Mesenteric fat pad (tissue), 1 donor: ENCODE data around the gene EFCAB11. TPM values are rescaled to one million over a fixed set of nuclear protein-coding genes. Genes with fewer than 3 reads are reported as not detected.
"Not testable (repeated sequence)": the region's sequence is repeated elsewhere in the genome, so short reads cannot be mapped to it uniquely, and the experiment has no call there.

ENCODE experiments used
- DNase-seq: peaks from one replicate; pipeline ENCODE4 v3.0.0-alpha.2; 2020; ENCODE audit warnings: low spot score
- total RNA-seq: library from RNA; stranded (reverse); fragmentation: NEBNext Ultra II Directional; extraction: Animal tissue kit (Norgen Biotek cat#: 25700); gene quantifications from one replicate; pipeline ENCODE4 v1.2.1, GENCODE V29; 2021
- donor health status: DM: yes; HTN: yes; CAD: no.

EFCAB11 gene
- total RNA-seq, 1 donor from 2014 or later = 6.1 TPM

- DNase-seq = not testable (repeated sequence)
Measured at GRCh38 chr14:89874091-89874490, 80.4 kb downstream of the EFCAB11 start.

DNA sequence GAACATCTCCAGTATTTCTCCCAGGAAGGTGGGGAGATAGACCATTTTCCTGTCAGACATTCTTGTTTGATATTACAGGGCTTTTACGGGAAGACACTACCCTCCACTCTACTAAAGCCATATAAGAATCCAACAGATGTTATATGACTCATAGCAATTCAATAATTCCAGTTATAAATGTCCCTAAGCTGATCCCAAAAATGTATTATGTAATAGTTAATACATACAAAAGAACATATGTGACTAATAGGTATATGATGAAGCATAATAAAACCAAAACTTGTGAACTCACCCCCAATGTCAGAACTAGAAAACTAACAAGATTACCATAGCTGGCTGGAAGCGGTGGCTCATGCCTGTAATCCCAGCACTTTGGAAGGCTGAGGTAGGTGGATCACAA lies 84.2 kb downstream of the EFCAB11 start:
- DNase-seq = no peak

- no peak for DNase-seq
Measured at GRCh38 chr14:89869606-89870005, 84.9 kb downstream of the EFCAB11 start.

- no peak for DNase-seq
Measured at GRCh38 chr14:89866458-89866857, 88.1 kb downstream of the EFCAB11 start.

GRCh38 chr14:89865153-89865552 lies 89.4 kb downstream of the EFCAB11 start:
- DNase-seq = no peak

- no peak for DNase-seq
Measured at GRCh38 chr14:89862856-89863255, 91.7 kb downstream of the EFCAB11 start.

DNA sequence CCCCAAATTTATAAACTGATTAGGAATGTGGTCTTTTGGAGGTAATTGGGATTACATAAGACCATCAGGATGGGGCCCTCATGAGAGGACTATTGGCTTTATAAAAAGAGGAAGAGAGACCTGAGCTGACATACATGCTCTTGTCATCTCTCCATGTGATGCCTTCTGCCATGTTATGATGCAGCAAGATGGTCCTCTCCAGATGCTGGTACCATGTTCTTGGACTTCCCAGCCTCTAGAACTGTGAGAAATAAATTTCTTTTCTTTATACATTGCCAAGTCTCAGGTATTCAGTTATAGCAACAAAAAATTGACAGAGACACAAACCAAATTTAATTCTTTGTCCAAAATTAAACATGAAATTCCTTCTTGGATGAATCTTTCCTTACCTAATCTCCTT lies 92.9 kb downstream of the EFCAB11 start:
- no peak for DNase-seq

DNA sequence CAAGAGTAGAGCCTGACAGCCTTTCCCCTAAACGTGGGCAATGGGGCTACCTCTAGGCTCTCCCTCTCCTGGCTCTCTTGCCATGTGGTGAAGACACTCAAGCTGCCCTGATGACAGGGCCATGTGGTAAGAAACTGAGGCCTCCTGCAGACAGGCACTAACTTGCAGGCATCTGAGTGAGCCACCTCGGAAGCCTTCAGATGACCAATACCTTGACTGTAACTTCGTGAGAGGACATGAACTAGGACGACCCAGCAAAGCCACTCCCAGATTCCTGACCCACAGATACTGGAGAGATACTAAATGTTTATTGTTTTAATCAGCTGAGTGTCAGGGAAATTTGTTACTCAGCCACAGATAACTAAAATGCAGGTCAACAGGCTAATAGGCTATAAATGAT lies 96.4 kb downstream of the EFCAB11 start:
- DNase-seq = no peak

- no peak for DNase-seq
Measured at GRCh38 chr14:89856871-89857345, 97.6 kb downstream of the EFCAB11 start.

- DNase-seq = no peak
Measured at GRCh38 chr14:89855961-89856656, 98.4 kb downstream of the EFCAB11 start.

- no peak for DNase-seq
Measured at GRCh38 chr14:89853936-89854693, 100.4 kb downstream of the EFCAB11 start.

- no peak for DNase-seq
Measured at GRCh38 chr14:89851106-89851505, 103.4 kb downstream of the EFCAB11 start.

GRCh38 chr14:89849931-89850330 lies 104.6 kb downstream of the EFCAB11 start:
- DNase-seq = no peak

DNA sequence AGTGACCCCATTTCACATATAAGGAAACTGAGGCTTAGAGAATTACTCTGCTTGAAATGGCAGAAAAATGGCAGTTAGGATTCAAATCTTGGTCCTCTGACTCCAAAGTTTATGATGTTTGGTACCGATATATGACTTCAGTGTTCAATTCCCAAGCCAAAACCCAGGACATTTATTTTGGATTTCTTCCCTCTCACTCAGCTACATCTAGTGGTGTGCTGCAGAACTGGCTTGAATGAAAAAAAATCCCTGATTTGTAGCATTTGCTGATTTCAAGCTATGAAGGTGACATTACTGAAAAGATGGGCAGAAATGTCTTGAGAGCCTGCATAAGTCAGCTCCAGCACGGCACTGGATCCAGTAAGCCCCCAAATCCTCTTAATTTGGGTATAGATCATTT lies 106.4 kb downstream of the EFCAB11 start:
- DNase-seq = no peak

DNA sequence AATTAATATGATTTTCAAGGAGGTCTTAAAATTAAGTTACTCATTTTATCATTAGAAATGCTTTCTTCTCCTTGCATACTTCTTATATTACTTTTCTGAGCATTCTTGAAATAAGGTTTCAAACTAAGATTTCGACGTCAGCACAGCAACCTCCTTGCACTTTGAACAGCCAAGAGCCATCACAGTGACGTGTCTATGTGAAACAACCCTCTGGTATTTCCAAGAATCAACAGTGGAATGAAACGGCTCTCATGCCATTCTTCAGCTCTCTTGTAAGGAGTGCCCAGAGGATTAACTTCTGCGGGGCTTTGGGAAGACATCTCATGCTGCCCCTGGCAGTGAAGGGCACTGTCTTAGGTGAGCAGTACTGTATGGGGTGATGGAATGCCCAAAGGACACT lies 109.2 kb downstream of the EFCAB11 start:
- no peak for DNase-seq

GRCh38 chr14:89844508-89844907 lies 110.0 kb downstream of the EFCAB11 start:
- DNase-seq = no peak

DNA sequence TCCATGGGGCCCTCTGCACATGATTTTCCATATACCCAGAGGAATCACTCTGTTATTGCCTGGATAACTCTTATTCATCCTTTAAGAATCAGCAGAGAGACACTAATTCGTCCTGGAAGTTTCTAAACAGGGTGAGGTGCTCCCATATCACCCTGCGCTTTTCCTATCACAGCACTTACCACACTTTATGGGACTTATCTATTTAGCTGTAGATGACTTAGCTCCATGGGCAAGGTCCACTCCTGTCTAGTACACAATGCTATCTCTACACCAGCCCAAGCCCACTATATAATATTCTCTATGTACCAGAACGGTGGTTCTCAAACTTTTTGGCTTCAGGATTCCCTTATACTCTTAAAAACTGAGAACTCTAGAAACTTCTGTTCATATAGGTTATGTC lies 111.7 kb downstream of the EFCAB11 start:
- no peak for DNase-seq

GRCh38 chr14:89841851-89842250 lies 112.7 kb downstream of the EFCAB11 start:
- DNase-seq = no peak

DNA sequence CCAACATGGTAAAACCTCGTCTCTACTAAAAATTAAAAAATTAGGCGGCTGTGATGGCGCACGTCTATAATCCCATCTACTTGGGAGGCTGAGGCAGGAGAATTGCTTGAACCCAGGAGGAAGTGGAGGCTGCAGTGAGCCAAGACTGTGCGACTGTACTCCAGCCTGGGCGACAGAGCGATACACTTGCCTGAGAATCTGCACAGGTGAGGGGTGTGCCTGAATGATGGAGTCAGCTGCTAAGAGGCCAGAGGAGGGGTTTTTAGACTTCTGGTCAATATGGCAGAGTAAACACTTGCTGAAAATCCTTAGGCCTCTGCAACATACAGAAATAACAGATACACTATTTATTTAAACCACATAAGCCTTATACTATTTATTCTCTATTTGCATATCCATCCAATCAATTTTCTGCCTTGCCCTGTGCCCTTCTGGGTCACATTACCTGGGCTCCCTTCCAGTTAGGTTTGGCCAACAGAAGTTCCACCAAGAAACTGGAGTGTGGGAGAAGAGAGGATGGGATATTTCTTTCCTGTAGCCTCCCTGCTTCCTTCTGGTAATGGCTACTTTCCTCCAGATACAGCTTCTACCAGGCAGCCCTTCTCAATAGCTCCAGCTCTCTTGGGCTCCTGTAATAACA lies 117.6 kb downstream of the EFCAB11 start:
- no peak for DNase-seq

DNA sequence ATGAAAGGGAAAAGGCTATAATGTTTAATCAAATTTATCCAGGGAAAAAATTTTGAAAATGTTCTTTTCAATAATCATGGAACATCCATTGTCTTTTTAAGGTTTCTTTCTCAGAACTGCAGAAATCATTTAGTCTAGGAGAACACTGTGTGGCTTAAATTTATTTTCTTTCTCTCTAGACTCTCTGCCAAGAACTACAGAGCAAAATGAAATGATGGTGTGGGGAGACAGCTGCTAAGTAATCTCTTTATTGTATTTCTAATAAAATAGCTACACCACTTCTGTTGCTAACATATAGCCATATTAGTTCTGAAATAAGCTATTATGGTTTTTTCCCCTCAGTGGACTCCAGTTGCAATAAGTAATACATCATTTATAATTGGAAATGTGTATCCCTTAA lies 120.9 kb downstream of the EFCAB11 start:
- no peak for DNase-seq

GRCh38 chr14:89833120-89833532 lies 121.4 kb downstream of the EFCAB11 start:
- DNase-seq = no peak

- no peak for DNase-seq
Measured at GRCh38 chr14:89828471-89829165, 125.9 kb downstream of the EFCAB11 start.
